HL-60 (cell line): ENCODE data around the gene ANKS4B.

ENCODE experiments used
- CTCF ChIP-seq: IDR thresholded peaks from one replicate; pipeline ENCODE4 v1.5.1; 2011; ENCODE audit warnings: low read length, control low read depth, inconsistent platforms; ENCODE audit not compliant: insufficient read depth
- POLR2AphosphoS5 ChIP-seq: IDR thresholded peaks from 2 replicates; pipeline ENCODE4 v1.6.1; 2012; ENCODE audit warnings: low read depth
- REST ChIP-seq: IDR thresholded peaks from 2 replicates; pipeline ENCODE4 v1.6.1; 2012; ENCODE audit warnings: low read depth; ENCODE audit not compliant: insufficient replicate concordance

- no peak for TF ChIP-seq CTCF
- no peak for TF ChIP-seq POLR2AphosphoS5
- no peak for TF ChIP-seq REST
Measured at GRCh38 chr16:21219551-21219950, 13.9 kb upstream of the ANKS4B start.
